ENCODE measurements around the gene PNMA6E.

PNMA6E gene

DNA sequence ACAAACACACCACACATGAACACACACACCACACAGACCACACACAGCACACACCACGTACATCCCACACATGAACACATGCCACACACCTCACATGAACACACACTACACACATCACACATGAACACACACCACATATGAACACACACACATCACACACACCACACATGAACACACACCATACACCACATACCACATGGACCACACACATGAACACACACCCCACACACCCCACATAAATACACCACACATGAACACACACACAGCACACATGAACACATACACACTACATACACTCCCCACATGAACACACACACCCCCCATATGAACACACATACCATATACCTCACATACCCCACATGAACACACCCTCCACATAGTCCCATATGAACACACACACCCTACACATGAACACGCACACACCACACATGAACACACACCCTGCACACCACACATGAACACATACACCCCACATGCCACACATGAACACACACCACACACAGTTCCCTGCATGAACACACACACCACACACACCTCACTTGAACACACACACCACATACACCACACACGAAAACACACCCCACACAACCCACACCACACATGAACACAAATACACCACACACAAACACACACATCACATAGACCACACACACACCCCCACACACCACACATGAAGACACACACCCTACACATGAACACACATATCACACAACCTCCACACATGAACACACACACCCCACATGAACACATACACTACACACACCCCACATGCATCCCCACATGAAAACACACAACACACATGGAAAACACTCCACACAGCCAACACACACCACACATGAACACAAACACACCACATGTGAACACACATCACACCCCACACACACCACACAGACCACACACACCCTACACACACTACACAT is 18.3 kb downstream of the PNMA6E start:
- no peak for DNase-seq

DNA sequence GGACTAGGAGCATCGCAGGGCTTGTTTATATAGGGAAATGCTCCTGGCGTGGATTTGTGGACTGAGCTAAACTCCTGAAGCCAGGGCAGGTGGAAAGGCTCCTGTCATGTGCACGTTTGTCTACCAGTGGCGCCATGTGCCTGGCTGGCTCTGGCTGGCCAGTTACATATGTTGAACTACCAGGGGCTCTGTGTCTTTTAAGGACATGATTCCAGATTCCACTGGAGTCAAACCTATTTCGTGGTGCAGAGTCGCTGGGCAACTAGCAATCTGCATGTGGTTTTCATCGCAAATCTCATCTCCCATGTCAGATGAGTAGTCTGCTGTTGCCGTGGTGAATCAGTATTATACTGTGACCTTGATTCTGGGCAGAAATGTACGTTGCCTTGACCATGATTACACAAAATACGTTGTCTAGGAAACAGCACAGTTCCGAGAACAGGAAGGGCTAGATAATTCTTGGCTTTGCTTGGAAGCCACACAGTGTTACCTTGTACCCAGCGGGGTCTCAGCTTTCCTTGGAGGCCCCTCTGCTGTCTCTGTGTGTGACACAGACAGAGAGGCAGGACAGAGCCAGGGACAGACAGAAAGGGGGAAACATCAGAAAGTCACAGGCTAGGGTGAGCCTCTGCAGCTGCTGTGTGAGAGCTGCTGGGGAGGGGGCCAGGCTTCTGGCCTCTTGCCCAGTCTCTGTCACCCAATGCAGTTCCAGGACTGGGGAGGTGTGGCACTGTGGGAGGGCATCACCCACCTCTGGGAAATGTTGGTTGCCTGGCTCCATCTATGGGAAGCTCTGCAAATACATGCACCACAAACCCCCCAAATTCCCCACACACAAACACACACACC is 19.2 kb downstream of the PNMA6E start:
- DNase-seq: peak; percentile 73

DNA sequence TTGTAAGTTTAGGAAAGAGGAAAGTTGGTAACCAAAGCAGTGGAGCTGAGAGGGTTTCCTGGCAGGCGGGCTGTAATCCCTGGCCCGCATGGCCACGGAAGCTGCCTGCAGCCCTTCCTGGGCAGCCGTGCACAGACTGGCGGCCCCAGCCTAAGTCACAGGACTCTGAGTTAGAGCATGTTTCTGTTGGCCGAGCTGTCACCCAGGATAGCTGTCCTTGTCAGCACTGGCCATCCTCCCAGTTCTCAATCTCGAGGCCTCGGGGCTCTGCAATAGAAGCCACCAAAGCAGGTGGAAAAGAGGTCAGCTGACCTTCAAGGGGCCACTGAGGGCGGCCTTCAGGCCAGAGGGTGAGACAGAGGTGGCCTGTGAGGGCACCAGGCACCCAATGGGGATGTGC is 20.5 kb downstream of the PNMA6E start:
- DNase-seq: no peak

DNA sequence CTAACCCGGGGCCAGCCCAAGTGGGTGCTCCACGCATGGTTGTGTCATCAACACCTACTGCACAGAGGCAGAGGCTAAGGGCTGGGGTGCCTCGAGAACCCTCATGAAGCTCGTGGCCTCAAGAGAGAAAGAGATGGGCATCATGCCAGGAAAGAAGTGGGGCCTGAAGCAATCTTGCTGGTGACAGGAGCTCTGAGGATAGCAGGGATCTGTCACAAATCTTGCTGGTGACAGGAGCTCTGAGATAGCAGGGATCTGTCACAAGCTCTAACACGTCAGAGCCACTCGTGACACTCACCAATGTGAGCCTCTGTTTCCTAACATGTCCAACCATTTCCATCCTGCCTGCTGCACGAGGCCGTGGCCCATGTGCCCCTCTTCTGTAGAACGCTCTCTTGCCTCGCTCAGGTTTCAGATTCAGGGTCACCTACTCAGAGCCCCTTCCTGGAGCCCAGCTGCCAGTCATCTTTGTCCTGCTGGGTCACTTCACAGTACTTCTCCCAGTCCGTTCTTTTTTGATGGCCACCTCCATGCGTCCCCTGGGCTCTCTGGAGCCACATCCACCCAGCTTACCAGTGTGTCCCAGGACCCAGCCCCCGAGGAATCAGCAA is 21.1 kb downstream of the PNMA6E start:
- DNase-seq: peak; percentile 2

DNA sequence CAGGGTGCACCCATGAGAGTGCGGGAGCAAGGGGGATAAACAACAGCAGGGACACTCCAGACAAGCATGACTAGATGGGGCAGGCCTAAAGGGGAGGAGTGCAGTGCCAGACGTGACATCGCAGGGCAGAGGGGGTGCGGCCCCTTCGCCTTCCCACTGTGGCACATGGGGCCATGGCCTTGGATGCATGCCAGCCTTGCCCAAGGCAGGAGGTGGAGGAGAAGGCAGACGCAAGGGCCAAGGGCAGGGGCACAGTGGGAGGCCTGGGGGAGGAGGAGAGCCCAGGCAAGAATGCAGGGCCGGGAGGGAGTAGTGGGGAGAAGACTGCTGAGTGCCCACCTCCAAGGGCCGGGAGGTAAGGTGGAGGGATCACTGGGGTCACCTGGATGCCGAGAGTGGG is 21.6 kb downstream of the PNMA6E start:
- DNase-seq: no peak

DNA sequence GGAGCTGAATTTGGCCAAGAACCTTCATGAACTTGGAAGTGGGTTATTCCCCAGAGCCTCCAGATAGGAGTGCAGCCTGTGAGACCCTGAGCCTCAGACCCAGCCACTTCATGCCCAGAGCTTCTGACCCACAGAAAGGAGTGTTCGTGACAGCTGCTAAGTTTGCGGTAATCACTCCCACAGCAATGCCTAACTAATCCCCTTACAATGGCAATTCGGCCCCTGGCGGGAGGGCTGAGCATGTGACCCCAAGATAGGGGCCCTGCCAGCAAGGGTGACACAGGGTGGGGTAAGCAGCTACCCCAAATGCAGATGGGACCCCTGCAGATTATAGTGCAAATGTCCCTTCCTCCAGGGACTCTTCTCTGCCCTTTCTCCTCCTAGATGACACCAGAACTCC is 22.5 kb downstream of the PNMA6E start:
- DNase-seq: no peak

DNA sequence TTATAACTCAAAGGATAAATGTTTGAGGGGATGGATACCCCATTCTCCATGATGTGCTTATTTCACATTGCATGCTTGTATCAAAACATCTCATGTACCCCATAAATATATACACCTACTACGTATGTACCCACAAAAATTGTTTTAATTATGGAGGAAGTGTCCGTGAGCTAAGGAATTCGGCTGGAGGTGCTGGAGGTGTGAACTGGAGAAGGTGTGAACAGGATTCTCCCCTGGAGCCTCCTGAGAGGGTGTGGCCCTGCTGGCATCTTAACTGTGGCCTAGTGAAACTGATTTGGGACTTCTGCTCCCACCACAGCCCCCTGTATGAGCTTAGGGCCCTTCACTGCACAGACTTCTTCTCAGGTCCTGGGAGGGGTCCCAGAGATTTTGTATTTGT is 23.4 kb downstream of the PNMA6E start:
- no peak for DNase-seq

DNA sequence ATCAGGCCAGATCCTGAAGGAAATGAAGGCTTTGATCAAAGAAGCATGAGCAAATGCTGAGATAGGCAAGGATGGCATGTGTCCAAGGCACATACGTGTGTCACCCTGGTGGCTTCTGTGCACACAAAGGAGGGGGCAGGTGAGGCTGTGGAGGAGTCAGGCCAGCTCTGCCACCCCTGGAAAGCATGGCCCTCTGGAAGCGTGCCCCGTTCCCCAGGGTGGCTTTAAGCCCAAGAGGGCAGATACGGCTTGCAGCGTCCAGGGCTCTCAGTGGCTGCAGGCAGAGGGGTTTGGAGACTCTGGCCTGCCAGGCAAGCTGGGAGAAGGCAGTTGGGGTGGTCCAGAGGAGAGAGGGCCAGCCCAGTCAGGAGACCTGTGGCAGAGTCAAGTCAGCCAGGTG is 25.6 kb downstream of the PNMA6E start:
- DNase-seq: peak; percentile 1

DNA sequence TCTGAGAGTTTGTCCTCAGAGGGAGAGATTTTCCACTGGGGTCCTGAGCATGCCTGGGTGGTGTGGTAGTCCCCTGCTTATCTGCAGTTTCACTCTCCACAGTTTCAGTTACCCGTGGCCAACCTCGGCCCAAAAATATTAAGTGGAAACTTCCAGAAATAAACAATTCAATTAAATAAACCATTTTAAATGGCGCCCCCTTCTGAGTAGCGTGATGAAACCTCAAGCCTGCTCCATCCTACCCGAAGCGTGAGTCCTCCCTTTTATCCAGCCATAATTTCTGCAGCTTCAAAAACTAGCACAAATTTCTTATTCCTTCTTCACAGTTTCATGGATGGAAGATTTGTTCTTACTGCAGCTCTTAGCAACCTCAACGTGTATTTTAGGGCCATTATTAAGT is 26.7 kb downstream of the PNMA6E start:
- peak; percentile 0 for DNase-seq

DNA sequence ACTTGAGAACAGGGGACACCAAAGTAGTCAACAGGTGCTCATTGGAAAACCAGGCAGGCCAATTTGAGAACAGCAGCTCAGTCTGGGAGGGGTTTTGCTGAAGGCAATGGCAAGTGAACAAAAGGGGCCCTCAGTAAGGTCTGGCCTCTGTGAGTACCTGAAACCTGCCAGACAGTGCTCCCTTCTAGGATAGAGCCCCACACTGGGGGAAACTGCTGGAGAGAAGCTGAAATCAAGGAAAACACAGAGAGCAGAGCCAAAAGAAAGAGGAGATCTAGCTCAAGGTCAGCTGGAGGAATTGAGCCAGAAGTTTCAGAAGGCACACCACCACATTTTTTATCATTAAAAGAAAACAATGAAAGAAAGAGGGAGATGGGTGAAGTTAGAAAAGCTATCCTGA is 28.2 kb downstream of the PNMA6E start:
- DNase-seq: no peak

DNA sequence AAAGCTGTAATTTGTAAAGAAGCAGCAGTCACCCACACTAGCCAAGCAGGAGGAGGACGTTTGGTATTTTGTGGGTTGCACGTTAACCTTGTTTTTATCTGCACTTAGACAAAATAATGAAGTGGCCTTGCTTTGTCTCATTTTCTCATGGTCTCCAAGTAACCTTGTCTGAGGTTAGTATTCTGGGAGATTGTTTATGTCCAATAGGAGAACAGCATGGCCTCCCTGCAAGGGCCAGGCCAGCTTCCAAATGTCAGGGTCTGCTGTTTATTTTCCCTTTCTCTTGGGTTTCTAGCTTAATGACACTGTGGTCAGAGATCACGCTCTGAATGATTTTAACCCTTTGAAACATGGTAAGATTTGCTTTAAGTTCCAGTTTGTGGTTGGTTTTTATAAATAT is 29.9 kb downstream of the PNMA6E start:
- no peak for DNase-seq

DNA sequence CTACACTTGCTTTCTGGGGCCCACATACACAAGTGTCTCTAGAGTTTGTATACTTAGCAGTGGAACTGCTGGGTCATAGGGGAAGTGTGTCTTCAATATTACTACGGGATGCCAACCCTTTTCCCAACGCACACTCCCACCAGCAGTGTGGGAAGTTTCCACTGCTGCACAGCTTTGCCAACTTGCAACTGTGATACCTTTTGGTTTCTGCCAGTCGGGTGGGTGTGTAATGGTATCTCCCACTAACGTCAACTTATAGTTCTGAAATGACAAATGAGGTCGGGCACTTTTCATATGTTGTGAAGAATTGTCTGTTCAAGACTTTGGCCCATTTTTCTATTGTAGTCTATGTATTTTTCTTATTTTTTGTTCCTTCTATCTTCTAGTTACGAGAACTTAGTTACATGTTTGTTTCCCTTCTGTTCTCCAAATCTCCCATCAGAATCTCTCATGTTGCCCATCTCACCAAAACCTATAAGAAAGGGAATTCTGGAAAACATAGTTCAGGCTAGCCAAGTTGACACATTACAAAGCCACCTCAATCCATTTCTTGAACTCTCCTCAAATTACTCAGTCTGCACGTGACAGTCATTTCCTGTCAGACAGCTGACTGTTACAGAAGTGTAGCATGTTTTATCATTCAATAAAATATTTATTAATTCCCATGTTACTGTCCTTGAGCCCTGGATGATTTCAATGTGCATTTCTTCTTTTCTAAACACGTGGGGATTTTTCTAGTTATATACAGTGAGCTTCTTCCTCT is 30.7 kb downstream of the PNMA6E start:
- DNase-seq: no peak

DNA sequence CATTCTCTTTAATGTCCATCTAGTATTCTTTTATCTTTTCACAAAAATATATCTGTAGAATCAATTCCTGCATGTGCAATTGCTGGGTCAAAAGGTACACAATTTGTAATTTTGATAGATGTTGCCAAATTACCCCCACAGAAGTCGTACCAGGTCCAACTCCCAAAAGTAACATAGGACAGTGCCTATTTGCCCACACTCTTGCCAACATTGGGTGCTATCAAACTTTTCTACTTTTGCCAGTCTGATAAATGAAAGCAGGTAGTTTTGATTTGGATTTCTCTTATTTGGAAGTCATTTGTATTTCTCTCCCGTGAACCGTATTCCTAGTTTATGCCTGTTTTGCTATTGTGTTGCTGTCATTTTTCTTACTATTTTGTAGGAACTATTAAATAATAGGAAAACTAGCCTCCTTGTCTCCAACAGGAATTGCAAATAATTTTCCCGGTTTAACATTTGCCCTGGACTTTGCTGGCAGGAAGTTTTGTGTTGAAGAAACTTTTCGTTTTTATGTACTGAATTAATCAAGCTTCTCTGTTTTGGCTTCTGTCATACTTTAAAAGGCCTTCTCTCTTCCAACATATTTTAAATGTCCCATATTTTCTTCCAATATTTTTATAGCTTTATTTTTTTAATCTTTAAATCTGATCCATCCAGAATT is 34.1 kb downstream of the PNMA6E start:
- no peak for DNase-seq

DNA sequence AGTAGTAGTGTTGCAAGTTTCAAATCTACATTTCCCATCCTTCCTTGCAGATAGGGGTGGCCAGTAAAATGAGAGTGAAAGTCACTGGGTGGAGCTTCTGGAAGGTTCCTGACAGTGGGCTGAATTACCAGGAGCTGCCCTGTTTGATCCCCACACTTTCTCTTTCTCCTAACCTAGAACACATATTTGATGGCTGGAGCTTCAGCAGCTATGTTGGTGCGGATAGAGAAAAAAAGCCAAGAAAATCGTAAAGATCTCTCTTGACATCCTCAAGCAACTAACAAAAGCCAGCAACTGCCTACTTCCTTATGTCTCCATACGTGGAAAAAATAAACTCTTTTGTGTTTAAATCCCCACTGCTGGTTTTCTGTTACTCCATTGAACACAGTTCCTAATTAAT is 35.0 kb downstream of the PNMA6E start:
- DNase-seq: no peak

DNA sequence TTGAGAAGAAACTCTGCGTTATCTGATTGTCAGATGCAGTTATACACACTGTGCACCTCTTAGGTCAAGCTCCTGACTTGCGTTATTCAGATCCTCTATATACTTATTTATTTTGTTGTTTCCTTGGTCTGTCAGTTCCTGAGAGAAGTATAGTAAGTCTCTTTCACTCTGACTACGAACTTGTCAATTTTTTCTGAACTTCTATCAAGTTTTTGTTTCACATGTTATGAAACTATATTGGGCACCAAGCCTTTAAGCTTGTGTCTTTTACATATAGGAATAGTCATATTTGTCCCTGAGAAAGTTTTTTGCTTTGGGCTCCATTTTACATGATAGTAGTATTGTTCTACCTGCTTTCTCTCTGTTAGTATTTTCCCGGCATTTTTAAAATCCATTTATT is 35.5 kb downstream of the PNMA6E start:
- no peak for DNase-seq

DNA sequence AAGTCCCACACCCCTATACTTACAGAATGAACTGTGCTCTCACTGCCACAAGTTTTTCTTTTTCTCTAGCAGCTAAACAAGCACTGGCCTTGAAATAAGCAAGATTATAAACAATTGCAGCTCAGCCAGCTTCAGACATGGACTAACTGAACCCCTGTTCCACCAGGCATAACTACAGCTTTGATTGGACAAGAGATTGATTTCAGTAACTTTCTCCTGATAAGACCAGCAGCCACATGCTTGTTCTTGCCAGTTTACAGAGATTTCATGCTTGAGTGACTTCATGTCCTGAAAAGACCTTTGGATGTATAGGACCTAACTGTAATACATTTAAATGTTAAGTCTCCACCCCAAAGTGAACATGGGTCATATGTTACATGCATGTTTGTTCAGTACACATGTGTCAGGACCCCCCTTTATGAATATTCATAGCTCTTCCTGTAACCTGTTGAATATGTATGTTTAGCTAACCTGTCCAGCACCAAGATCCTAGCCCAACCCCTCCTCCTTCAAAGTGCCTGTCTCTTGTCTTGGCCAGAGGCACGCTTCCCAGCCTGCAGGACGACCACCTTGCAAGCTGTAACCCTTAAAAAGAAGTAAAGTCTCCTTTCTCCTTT is 39.3 kb downstream of the PNMA6E start:
- no peak for DNase-seq

DNA sequence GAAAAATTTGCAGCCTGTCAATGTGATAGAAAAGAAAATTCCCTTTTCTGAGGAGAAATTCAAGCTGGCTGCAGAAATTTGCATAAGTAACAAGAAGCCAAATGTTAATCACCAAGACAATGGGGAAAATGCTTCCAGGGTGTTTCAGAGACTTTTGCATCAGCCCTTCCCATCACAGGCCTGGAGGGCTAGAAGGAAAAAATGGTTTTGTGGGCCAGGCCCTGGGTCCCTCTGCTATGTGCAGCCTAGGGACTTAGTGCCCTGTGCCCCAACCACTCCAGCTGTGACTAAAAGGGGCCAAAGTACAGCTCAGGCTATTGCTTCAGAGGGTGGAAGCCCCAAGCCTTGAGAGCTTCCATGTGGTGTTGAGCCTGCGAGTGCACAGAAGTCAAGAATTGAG is 43.3 kb downstream of the PNMA6E start:
- DNase-seq: no peak

DNA sequence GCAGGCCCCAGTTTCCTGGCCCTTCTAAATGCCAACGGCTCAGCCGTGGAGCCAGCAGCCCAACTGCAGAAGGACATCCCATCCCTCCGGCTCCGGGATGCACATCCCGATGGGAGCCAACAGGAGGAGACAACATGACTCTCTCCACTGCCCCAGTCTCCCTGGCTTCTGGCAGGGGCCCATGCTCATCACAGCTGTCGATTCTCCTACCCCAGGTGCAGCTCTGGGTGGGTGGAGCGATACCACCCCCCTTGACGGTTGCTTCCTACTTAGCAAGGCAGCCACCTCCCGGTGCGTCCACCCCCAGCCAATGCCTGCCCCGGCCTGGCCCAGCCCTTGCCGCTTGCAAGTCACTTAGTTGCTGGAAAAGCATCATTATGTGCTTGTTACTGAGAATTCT is 47.7 kb downstream of the PNMA6E start:
- DNase-seq: peak; percentile 71

DNA sequence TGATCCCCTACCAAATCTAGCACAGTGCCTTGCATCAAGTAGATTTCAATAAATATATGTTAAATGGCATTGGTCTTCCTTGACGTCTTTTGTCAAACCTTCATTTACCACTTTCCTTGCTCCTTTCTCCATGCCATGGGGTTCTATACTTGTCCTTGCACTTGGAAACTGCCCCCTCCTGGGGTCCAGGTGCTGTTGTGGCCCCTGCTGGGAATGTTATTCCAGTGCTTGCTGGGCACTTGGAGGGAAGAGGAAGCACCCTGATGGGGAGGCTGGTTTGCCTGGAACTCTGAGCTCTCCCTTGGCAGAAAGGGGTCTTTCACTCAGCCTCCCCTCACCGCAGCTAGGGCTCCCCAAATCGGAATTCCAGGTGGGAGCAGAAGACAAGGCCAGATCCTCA is 48.3 kb downstream of the PNMA6E start:
- peak; percentile 12 for DNase-seq

DNA sequence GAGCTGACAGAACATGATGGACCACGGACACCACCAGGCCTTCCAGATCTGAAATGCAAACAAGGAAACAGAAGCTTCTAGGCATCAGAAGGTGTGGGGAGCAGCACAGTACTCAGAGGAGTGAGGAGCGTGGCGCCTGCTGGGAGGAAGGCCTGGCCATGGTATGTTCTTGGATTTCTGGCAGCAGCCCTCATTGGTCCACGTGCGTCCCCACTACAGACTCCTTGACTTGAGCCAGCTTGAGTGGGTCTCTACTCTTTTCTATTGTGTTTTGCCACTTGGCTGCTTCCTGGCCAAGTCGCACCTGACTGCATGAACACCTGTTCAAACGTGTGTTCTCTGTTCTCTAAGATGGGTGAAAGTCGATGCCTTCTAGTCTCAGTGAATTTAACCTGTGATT is 49.2 kb downstream of the PNMA6E start:
- peak; percentile 6 for DNase-seq

DNA sequence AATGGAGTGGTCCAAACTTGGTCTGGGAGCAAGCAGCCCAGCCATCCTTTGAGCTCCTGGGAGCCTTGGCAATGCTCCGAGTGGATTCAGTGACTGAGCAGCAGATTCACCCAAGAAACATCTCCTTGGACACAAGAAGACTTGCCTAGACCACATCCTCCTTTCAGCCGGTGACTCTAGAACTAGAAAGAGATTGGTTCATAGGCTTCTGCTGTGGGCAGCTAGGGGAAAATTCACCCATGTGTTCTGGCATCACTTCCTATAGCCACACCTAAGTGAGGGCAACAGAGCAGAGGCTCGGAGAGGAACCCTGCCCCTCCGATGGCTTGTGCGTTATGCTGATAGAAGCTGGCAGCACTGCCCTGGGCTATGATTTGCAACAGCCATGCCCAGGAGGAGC is 51.2 kb downstream of the PNMA6E start:
- DNase-seq: no peak

DNA sequence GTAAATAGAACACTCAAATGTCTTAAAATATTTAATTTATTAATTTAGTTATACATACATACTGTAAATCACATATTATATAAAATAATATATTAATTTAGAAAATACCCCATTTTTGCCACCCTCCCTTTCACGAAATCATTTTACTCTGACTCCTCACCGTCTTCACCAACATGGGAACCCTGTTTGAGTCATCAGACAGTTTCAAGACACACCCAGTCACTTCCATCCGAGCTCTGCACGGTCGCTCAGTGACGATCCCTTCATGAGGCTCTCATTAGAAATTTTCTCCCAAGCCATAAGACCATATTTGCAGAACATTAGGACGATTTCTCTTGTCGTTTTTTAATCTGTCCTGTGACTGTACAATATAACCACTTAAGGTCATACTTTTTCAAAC is 52.7 kb downstream of the PNMA6E start:
- no peak for DNase-seq
